ENCODE results near the gene USP8.

DNA sequence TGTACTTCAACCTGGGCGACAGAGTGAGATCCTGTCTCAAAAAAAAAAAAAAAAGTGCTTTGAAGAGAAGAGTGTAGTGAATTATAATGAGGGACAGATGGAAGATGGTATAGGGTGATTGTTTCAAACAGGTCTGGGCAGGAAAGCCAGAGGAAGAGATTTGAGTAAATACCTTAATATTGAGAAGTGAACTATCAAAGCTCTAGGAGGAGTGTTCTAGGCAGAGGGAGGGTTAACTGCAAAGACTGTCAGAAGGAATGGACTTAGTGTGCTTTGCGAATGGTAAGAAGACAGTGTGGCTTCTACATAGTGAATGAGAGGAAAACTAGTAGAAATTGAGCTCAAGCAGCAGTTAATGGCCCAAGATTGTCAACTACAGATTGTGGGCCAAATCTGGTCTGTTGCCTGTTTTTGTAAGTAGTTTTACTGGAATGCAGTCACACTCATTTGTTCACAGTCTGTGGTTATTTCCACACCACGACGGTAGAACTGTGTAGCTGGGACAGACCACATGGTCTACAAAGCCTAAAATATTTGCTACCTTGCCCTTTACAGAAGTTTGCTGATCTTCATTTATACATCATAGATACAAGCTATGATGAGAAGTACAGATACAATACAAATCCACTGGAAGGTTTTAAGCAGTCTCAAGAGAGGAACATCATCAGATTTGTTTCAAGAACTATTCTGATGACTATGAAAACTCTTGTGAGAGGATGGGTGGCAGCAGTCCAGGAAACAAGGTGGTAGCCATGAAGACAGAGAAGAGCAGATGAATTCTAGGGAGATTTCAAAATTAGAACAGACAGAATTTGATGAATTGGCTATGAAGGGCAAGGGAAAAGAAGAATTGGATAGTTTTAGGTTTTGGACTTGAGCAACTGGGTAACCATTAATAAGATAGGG lies 138.8 kb downstream of the USP8 start:
- no peak for TF ChIP-seq CTCF (IDR thresholded peaks at IDR 0.05)
- TF ChIP-seq POLR2AphosphoS5 (IDR thresholded peaks at IDR 0.05), result no peak
- no peak for TF ChIP-seq POLR2A (IDR thresholded peaks at IDR 0.05)
